ENCODE measurements around the gene CMC2.

DNA sequence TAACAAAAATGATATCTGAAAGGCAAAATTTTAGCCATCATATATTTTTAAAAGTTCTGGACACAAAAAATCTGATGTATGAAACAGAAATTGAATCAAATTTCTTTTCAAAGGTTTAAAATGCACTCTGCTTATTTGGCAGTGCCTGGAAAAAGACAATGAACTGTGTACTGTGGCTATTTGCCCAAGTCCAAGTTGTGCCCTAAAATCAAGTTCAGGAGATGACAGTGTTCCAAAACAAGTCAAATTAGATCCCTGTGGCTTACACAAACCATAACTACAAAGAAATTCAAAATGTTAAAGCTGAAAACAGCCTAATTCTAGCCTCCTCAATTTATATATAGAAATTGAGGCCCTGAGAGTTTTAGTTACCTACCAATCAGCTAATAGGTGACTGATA lies 25.6 kb downstream of the CMC2 start:
- TF ChIP-seq, protein P1, sequence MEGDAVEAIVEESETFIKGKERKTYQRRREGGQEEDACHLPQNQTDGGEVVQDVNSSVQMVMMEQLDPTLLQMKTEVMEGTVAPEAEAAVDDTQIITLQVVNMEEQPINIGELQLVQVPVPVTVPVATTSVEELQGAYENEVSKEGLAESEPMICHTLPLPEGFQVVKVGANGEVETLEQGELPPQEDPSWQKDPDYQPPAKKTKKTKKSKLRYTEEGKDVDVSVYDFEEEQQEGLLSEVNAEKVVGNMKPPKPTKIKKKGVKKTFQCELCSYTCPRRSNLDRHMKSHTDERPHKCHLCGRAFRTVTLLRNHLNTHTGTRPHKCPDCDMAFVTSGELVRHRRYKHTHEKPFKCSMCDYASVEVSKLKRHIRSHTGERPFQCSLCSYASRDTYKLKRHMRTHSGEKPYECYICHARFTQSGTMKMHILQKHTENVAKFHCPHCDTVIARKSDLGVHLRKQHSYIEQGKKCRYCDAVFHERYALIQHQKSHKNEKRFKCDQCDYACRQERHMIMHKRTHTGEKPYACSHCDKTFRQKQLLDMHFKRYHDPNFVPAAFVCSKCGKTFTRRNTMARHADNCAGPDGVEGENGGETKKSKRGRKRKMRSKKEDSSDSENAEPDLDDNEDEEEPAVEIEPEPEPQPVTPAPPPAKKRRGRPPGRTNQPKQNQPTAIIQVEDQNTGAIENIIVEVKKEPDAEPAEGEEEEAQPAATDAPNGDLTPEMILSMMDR (optimal IDR thresholded peaks at IDR 0.05 in 1 of 3, IDR thresholded peaks at IDR 0.05 in 1 of 3, conservative IDR thresholded peaks at IDR 0.05 in 1 of 3; ENCODE audit: extremely low read depth in 1 of 3, insufficient read depth in 2 of 3, low read length in 3 of 3) = no peak
- no peak for TF ChIP-seq EZH2 (IDR thresholded peaks at IDR 0.05; ENCODE audit: low read length)
